Breast epithelium (tissue), 4 donors: ENCODE results near the gene GMDS. TPM values are rescaled to one million over a fixed set of nuclear protein-coding genes. Genes with fewer than 3 reads are reported as not detected.

Experiments
- DNase-seq, 2 donors: peaks; one replicate each; pipeline ENCODE4 v3.0.0-alpha.2; 2019; ENCODE audit warnings: low spot score in 2 of 2
- H3K27ac ChIP-seq, 2 donors: fragments of 200-600 bp; sonication (generic) in 1 of 2; one replicate each; pipeline ENCODE4 v1.5.1; 2016 to 2019; ENCODE audit warnings: mild to moderate bottlenecking in 1 of 2
- H3K27me3 ChIP-seq, 2 donors: fragments of 200-600 bp; sonication (generic) in 1 of 2; one replicate each; pipeline versions ENCODE4 v1.5.1 to v1.6.0; 2017 to 2019; ENCODE audit warnings: control low read depth in 1 of 2, mild to moderate bottlenecking in 1 of 2
- H3K36me3 ChIP-seq: fragments of 200-600 bp; one replicate; pipeline ENCODE4 v1.5.1; 2019
- H3K4me1 ChIP-seq, 2 donors: fragments of 200-600 bp; sonication (generic); one replicate each; pipeline ENCODE4 v1.5.1; 2016 to 2019; ENCODE audit warnings: control low read depth in 1 of 2
- H3K4me3 ChIP-seq, 3 donors: fragments of 200-600 bp; sonication (generic); 1 replicate in 2 of 3; 2 replicates in 1 of 3; pipeline ENCODE4 v1.5.1; 2016 to 2019; ENCODE audit warnings: mild to moderate bottlenecking in 3 of 3, moderate library complexity in 2 of 3
- H3K9me3 ChIP-seq, 2 donors: fragments of 200-600 bp; sonication (generic) in 1 of 2; one replicate each; pipeline ENCODE4 v1.5.1; 2016 to 2019; ENCODE audit warnings: control low read depth in 1 of 2
- POLR2A ChIP-seq: fragments of 450-650 bp; IDR thresholded peaks from one replicate; pipeline ENCODE4 v1.6.1; 2016; ENCODE audit warnings: antibody characterized with exemption, mild to moderate bottlenecking, moderate library complexity
- POLR2AphosphoS5 ChIP-seq, 3 donors: sonication (generic); formaldehyde crosslinking; IDR thresholded peaks; one replicate each; pipeline ENCODE4 v1.6.1; 2017; ENCODE audit warnings: antibody characterized with exemption in 3 of 3
- intact Hi-C: fragments of 100-400 bp; cut with DNase I; formaldehyde crosslinking; loops from one replicate; pipeline ENCODE4 v1.15.1; 2023; ENCODE audit warnings: low total_unique reads
- total RNA-seq, 3 donors: library from RNA; depleted of rRNA; stranded (reverse); fragments of >200 nt; gene quantifications; one replicate each; pipeline ENCODE4 v1.1.0, GENCODE V29; 2016
- TF ChIP-seq, protein P1 (sequence below), 3 donors: fragments of 450-650 bp; IDR thresholded peaks; one replicate each; pipeline ENCODE4 v1.5.1; 2016 to 2017; ENCODE audit warnings: antibody characterized with exemption in 3 of 3, mild to moderate bottlenecking in 3 of 3, moderate library complexity in 3 of 3

GMDS gene
- total RNA-seq, 3 donors from 2014 or later = 7.5 to 29.2 (median 17.0) TPM

DNA sequence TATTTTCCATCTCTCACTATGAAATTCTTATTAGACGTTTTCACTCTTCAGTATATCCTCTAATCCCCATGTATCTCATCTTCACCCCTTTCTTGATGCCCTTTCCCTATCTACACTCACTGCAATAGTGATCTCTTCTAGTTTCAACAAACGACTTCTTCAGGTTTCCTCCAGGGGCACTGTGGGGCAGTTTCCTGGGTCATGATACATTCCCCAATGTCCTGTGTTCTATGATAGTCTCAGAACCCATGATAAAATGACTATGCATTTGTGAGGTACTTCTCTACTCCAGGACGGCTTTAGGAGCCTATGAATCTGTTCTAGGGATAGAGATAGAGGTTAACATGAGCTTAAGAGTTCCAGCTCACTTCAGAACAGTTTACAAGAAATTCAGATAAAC is 452.4 kb downstream of the GMDS start:
- no peaks in the 10 kb centered on the region for H3K9me3 ChIP-seq

GRCh38 chr6:1790684-1791083 is 454.7 kb downstream of the GMDS start:
- Histone ChIP-seq H3K27me3 (no peaks in the 10 kb centered on the region), H3K36me3 (no peaks in the 10 kb centered on the region), H3K4me1 (no peaks in the 10 kb centered on the region), H3K27ac (no peak overlapping the region), H3K4me3 (no peak overlapping the region), H3K9me3 (no peaks in the 10 kb centered on the region)
- TF ChIP-seq, protein P1, sequence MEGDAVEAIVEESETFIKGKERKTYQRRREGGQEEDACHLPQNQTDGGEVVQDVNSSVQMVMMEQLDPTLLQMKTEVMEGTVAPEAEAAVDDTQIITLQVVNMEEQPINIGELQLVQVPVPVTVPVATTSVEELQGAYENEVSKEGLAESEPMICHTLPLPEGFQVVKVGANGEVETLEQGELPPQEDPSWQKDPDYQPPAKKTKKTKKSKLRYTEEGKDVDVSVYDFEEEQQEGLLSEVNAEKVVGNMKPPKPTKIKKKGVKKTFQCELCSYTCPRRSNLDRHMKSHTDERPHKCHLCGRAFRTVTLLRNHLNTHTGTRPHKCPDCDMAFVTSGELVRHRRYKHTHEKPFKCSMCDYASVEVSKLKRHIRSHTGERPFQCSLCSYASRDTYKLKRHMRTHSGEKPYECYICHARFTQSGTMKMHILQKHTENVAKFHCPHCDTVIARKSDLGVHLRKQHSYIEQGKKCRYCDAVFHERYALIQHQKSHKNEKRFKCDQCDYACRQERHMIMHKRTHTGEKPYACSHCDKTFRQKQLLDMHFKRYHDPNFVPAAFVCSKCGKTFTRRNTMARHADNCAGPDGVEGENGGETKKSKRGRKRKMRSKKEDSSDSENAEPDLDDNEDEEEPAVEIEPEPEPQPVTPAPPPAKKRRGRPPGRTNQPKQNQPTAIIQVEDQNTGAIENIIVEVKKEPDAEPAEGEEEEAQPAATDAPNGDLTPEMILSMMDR (IDR thresholded peaks at IDR 0.05) = no peak
- TF ChIP-seq POLR2A (no peak), POLR2AphosphoS5 (IDR thresholded peaks at IDR 0.05) (no peak)
- no peak for DNase-seq
- intact Hi-C loops = no loop called here

More for the DNA sequence above, 452.4 kb downstream of the GMDS start:
- no peaks in the 10 kb centered on the region for H3K27me3 ChIP-seq
- H3K27ac ChIP-seq = no peak overlapping the region
- no peak overlapping the region for H3K4me3 ChIP-seq
- TF ChIP-seq POLR2A = no peak
- TF ChIP-seq, protein P1 (IDR thresholded peaks at IDR 0.05) = no peak
- no peak for TF ChIP-seq POLR2AphosphoS5 (IDR thresholded peaks at IDR 0.05)
- DNase-seq = no peak
- no peaks in the 10 kb centered on the region for H3K36me3 ChIP-seq
- H3K4me1 ChIP-seq = no peaks in the 10 kb centered on the region
- intact Hi-C loops = no loop called here

DNA sequence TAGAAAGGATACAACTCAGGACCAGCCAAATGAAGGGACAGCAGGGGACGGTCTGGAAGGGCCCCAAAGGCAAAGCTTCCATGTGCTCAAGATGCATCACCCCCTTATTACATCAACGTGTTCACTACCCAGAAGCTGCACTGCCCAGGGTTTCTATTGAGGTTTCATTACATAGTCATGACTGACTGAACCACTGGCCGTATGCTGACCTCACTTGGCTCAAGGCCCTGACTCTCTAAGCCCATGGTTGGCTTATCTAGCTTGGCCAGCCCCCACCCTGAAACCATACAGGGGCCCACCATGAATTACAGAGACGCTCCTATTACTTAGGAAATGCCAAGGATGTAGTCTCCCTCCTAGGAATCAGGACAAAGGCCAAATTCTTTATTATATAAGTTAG is 456.3 kb downstream of the GMDS start:
- Histone ChIP-seq H3K27me3 (no peaks in the 10 kb centered on the region), H3K4me1 (no peaks in the 10 kb centered on the region), H3K36me3 (no peaks in the 10 kb centered on the region), H3K9me3 (no peaks in the 10 kb centered on the region), H3K4me3 (no peak overlapping the region), H3K27ac (no peak overlapping the region)
- intact Hi-C loops = no loop called here
- DNase-seq = no peak
- TF ChIP-seq, protein P1 (IDR thresholded peaks at IDR 0.05) = no peak
- TF ChIP-seq POLR2A = no peak
- TF ChIP-seq POLR2AphosphoS5 (IDR thresholded peaks at IDR 0.05) = no peak

DNA sequence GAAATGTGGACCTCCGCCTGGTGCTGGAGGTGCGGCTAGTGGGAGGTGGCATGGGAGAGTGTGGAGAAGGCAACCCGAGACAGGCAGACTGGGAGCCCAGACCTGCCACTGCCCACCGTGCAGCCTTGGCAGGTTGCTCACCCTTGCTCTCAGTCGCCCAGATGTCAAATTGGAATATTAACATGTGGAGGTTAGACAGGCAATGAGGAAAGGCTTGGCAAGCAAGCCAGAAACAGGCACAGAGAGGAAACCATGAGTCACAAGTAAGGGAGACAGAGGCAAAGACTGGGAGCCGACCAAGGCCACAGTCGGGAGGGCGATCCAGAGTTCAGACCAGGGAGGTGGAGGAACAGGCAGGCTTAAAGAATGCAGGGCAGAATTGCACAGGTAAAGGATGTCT is 457.5 kb downstream of the GMDS start:
- DNase-seq = no peak
- no peak for TF ChIP-seq POLR2AphosphoS5 (IDR thresholded peaks at IDR 0.05)
- TF ChIP-seq, protein P1 (IDR thresholded peaks at IDR 0.05) = no peak
- no peak for TF ChIP-seq POLR2A
- Histone ChIP-seq H3K27ac (no peak overlapping the region), H3K9me3 (no peaks in the 10 kb centered on the region), H3K27me3 (no peaks in the 10 kb centered on the region), H3K4me3 (no peak overlapping the region), H3K36me3 (no peaks in the 10 kb centered on the region), H3K4me1 (no peaks in the 10 kb centered on the region)
- intact Hi-C loops = no loop called here

DNA sequence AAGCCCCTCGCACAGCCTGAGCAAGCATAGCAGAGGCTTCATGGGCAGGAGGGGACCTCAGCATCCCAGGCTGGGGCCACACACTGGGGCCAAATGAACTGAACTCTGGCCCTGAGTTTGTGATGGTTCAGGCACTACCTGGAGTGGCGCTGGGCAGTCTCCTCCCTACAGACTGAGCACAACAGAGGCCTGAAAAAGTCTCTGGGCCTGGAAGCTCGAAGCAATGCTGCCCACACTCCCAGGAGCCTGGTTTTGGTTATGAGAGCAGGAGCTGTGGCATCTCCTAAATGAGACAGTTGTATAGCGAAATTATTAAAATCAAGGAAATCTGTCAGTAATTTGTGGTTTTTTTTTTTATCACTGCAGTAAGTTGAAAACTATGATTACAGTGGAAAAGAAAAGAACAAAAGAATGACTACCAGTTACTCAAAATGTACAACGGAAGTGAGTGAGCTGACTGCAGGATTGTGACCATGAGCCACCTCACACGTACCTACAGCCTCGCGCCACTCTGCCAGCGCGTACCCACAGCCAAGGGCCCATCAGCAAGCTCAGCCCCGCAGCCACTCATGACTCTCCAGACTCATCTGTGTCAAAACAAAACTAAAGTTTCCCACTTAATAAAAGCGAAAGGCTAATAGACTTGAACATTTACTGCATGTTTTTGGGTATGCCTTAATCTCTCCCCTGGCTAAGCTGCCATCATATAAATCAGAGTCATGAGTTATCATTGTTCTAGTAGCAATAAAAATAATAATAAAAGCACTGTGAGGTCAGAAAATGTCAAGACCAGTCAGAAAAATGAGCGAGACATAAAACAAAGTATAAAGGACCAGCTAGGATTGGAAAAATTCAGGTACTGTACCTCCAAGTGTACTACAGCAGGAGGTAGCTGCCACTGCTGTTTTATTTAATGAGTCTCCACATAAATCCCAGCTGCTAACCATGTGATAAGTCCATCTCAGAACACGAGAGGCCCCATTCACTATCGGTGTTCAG is 458.7 kb downstream of the GMDS start:
- no peak for DNase-seq
- H3K4me3 ChIP-seq = no peak overlapping the region
- H3K4me1 ChIP-seq = no peaks in the 10 kb centered on the region
- H3K9me3 ChIP-seq = no peaks in the 10 kb centered on the region
- TF ChIP-seq, protein P1 (IDR thresholded peaks at IDR 0.05) = no peak
- TF ChIP-seq POLR2A = no peak
- no peak for TF ChIP-seq POLR2AphosphoS5 (IDR thresholded peaks at IDR 0.05)
- H3K27ac ChIP-seq = no peak overlapping the region
- intact Hi-C loops = no loop called here
- H3K27me3 ChIP-seq = no peaks in the 10 kb centered on the region
- H3K36me3 ChIP-seq = no peaks in the 10 kb centered on the region
